Measurements from ENCODE around the gene NSD2. TPM values are rescaled to one million over a fixed set of nuclear protein-coding genes. Genes with fewer than 3 reads are reported as not detected.

The NSD2 gene
- polyA plus RNA-seq, 1 donor from 2014 or later, result 51.6 TPM

- no peaks in the 10 kb centered on the region for H3F3A ChIP-seq (ENCODE audit: insufficient read depth, low read length, poor library complexity, severe bottlenecking)
- no peak overlapping the region for H3K4me3 ChIP-seq (ENCODE audit: low read length)
- no peaks in the 10 kb centered on the region for H3K79me2 ChIP-seq (replicated peaks; ENCODE audit: insufficient read depth, low read length)
- no peaks in the 10 kb centered on the region for H3K9me2 ChIP-seq (ENCODE audit: insufficient read depth, low read length)
- TF ChIP-seq CTCF (IDR thresholded peaks at IDR 0.05; ENCODE audit: poor library complexity, severe bottlenecking) (no peak), EZH2 (IDR thresholded peaks at IDR 0.05; ENCODE audit: borderline replicate concordance, insufficient read depth, low read length, poor library complexity, severe bottlenecking) (no peak), RAD21 (conservative IDR thresholded peaks at IDR 0.05) (no peak), EP300 (conservative IDR thresholded peaks at IDR 0.05; ENCODE audit: poor library complexity, severe bottlenecking) (no peak), SMC3 (conservative IDR thresholded peaks at IDR 0.05; ENCODE audit: poor library complexity) (no peak), POLR2AphosphoS5 (IDR thresholded peaks at IDR 0.05) (no peak), MXI1 (conservative IDR thresholded peaks at IDR 0.05; ENCODE audit: poor library complexity, severe bottlenecking) (no peak), TAF1 (IDR thresholded peaks at IDR 0.05; ENCODE audit: low read depth) (no peak)
- TF ChIP-seq, protein P1, sequence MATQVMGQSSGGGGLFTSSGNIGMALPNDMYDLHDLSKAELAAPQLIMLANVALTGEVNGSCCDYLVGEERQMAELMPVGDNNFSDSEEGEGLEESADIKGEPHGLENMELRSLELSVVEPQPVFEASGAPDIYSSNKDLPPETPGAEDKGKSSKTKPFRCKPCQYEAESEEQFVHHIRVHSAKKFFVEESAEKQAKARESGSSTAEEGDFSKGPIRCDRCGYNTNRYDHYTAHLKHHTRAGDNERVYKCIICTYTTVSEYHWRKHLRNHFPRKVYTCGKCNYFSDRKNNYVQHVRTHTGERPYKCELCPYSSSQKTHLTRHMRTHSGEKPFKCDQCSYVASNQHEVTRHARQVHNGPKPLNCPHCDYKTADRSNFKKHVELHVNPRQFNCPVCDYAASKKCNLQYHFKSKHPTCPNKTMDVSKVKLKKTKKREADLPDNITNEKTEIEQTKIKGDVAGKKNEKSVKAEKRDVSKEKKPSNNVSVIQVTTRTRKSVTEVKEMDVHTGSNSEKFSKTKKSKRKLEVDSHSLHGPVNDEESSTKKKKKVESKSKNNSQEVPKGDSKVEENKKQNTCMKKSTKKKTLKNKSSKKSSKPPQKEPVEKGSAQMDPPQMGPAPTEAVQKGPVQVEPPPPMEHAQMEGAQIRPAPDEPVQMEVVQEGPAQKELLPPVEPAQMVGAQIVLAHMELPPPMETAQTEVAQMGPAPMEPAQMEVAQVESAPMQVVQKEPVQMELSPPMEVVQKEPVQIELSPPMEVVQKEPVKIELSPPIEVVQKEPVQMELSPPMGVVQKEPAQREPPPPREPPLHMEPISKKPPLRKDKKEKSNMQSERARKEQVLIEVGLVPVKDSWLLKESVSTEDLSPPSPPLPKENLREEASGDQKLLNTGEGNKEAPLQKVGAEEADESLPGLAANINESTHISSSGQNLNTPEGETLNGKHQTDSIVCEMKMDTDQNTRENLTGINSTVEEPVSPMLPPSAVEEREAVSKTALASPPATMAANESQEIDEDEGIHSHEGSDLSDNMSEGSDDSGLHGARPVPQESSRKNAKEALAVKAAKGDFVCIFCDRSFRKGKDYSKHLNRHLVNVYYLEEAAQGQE (IDR thresholded peaks at IDR 0.05; ENCODE audit: borderline replicate concordance), result no peak
- peaks cover 5% of the 10 kb centered on the region for H3K36me3 ChIP-seq (ENCODE audit: insufficient read depth, low read length)
- no peaks in the 10 kb centered on the region for H3K27me3 ChIP-seq (ENCODE audit: insufficient read depth, low read depth, low read length)
- H3K4me2 ChIP-seq (ENCODE audit: low read length), result no peak overlapping the region
- H3K9ac ChIP-seq (ENCODE audit: low read length), result no peak overlapping the region
- no peaks in the 10 kb centered on the region for H4K20me1 ChIP-seq (ENCODE audit: insufficient read depth)
- no peak overlapping the region for H2AFZ ChIP-seq (ENCODE audit: low read depth, low read length)
- H3K9me3 ChIP-seq (ENCODE audit: low read length), result no peaks in the 10 kb centered on the region
- H3K27ac ChIP-seq (ENCODE audit: low read length), result no peak overlapping the region
Measured at GRCh38 chr4:1826531-1827350, 44.5 kb upstream of the NSD2 start.

- no peak overlapping the region for H3K27ac ChIP-seq (ENCODE audit: low read length)
- H3K4me3 ChIP-seq (ENCODE audit: low read length), result no peak overlapping the region
- H3K27me3 ChIP-seq (ENCODE audit: insufficient read depth, low read depth, low read length), result no peaks in the 10 kb centered on the region
- no peak overlapping the region for H3K4me2 ChIP-seq (ENCODE audit: low read length)
- H3K9me2 ChIP-seq (ENCODE audit: insufficient read depth, low read length), result no peaks in the 10 kb centered on the region
- no peaks in the 10 kb centered on the region for H4K20me1 ChIP-seq (ENCODE audit: insufficient read depth)
- no peak for TF ChIP-seq RAD21 (conservative IDR thresholded peaks at IDR 0.05)
- TF ChIP-seq MXI1 (conservative IDR thresholded peaks at IDR 0.05; ENCODE audit: poor library complexity, severe bottlenecking), result no peak
- TF ChIP-seq CTCF (IDR thresholded peaks at IDR 0.05; ENCODE audit: poor library complexity, severe bottlenecking), result no peak
- TF ChIP-seq, protein P1 (IDR thresholded peaks at IDR 0.05; ENCODE audit: borderline replicate concordance), result no peak
- TF ChIP-seq EZH2 (IDR thresholded peaks at IDR 0.05; ENCODE audit: borderline replicate concordance, insufficient read depth, low read length, poor library complexity, severe bottlenecking), result no peak
- no peak for TF ChIP-seq EP300 (conservative IDR thresholded peaks at IDR 0.05; ENCODE audit: poor library complexity, severe bottlenecking)
- TF ChIP-seq SMC3 (conservative IDR thresholded peaks at IDR 0.05; ENCODE audit: poor library complexity), result no peak
- no peak for TF ChIP-seq TAF1 (IDR thresholded peaks at IDR 0.05; ENCODE audit: low read depth)
- no peak for TF ChIP-seq POLR2AphosphoS5 (IDR thresholded peaks at IDR 0.05)
- no peak overlapping the region for H3K9ac ChIP-seq (ENCODE audit: low read length)
- H2AFZ ChIP-seq (ENCODE audit: low read depth, low read length), result no peak overlapping the region
- no peaks in the 10 kb centered on the region for H3F3A ChIP-seq (ENCODE audit: insufficient read depth, low read length, poor library complexity, severe bottlenecking)
- no peaks in the 10 kb centered on the region for H3K79me2 ChIP-seq (replicated peaks; ENCODE audit: insufficient read depth, low read length)
- peaks cover 5% of the 10 kb centered on the region for H3K36me3 ChIP-seq (ENCODE audit: insufficient read depth, low read length)
- no peaks in the 10 kb centered on the region for H3K9me3 ChIP-seq (ENCODE audit: low read length)
Measured at GRCh38 chr4:1830234-1830633, 41.0 kb upstream of the NSD2 start.
